ENCODE data around the gene ENOX1.

DNA sequence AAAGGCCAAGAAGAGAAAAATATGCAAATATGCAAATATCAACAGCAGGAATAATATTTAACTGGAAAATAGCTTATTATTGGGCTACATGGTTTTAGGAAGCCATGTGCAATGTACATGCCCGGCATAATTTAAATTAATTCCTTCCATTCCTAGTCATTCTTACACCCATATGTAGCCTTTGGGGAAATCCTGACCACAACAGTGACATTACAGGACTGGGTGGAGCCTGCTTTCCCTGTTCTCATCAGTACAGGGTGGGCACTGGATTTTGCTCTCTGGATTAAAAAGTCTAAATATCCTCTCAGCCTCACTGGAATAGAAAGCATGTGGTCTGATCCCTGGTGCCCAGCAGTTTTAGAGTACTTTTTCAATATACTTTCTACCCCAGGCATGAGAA is 565.2 kb downstream of the ENOX1 start:
- no peak for TF ChIP-seq KAT2B (IDR thresholded peaks at IDR 0.05; ENCODE audit: borderline replicate concordance, low read depth, low read length)
- TF ChIP-seq ASH2L (IDR thresholded peaks at IDR 0.05; ENCODE audit: insufficient read length, low read depth, low read length) = no peak
- no peak for TF ChIP-seq NFYC (CRISPR knock-in tag; IDR thresholded peaks at IDR 0.05)
- TF ChIP-seq ZFP36L2 (CRISPR knock-in tag; IDR thresholded peaks at IDR 0.05) = no peak
- no peak for TF ChIP-seq ZNF232 (CRISPR knock-in tag; IDR thresholded peaks at IDR 0.05; ENCODE audit: borderline replicate concordance)
- TF ChIP-seq, protein P1, sequence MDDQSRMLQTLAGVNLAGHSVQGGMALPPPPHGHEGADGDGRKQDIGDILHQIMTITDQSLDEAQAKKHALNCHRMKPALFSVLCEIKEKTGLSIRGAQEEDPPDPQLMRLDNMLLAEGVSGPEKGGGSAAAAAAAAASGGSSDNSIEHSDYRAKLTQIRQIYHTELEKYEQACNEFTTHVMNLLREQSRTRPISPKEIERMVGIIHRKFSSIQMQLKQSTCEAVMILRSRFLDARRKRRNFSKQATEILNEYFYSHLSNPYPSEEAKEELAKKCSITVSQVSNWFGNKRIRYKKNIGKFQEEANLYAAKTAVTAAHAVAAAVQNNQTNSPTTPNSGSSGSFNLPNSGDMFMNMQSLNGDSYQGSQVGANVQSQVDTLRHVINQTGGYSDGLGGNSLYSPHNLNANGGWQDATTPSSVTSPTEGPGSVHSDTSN (CRISPR knock-in tag; IDR thresholded peaks at IDR 0.05; ENCODE audit: borderline replicate concordance) = no peak
- TF ChIP-seq, protein P2, sequence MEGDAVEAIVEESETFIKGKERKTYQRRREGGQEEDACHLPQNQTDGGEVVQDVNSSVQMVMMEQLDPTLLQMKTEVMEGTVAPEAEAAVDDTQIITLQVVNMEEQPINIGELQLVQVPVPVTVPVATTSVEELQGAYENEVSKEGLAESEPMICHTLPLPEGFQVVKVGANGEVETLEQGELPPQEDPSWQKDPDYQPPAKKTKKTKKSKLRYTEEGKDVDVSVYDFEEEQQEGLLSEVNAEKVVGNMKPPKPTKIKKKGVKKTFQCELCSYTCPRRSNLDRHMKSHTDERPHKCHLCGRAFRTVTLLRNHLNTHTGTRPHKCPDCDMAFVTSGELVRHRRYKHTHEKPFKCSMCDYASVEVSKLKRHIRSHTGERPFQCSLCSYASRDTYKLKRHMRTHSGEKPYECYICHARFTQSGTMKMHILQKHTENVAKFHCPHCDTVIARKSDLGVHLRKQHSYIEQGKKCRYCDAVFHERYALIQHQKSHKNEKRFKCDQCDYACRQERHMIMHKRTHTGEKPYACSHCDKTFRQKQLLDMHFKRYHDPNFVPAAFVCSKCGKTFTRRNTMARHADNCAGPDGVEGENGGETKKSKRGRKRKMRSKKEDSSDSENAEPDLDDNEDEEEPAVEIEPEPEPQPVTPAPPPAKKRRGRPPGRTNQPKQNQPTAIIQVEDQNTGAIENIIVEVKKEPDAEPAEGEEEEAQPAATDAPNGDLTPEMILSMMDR (CRISPR knock-in tag; IDR thresholded peaks at IDR 0.05) = no peak
- TF ChIP-seq, protein P3, sequence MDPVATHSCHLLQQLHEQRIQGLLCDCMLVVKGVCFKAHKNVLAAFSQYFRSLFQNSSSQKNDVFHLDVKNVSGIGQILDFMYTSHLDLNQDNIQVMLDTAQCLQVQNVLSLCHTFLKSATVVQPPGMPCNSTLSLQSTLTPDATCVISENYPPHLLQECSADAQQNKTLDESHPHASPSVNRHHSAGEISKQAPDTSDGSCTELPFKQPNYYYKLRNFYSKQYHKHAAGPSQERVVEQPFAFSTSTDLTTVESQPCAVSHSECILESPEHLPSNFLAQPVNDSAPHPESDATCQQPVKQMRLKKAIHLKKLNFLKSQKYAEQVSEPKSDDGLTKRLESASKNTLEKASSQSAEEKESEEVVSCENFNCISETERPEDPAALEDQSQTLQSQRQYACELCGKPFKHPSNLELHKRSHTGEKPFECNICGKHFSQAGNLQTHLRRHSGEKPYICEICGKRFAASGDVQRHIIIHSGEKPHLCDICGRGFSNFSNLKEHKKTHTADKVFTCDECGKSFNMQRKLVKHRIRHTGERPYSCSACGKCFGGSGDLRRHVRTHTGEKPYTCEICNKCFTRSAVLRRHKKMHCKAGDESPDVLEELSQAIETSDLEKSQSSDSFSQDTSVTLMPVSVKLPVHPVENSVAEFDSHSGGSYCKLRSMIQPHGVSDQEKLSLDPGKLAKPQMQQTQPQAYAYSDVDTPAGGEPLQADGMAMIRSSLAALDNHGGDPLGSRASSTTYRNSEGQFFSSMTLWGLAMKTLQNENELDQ (CRISPR knock-in tag; IDR thresholded peaks at IDR 0.05; ENCODE audit: borderline replicate concordance) = no peak
- no peak for TF ChIP-seq CEBPB (IDR thresholded peaks at IDR 0.05; ENCODE audit: borderline replicate concordance, low read depth, low read length)
- TF ChIP-seq, protein P4, sequence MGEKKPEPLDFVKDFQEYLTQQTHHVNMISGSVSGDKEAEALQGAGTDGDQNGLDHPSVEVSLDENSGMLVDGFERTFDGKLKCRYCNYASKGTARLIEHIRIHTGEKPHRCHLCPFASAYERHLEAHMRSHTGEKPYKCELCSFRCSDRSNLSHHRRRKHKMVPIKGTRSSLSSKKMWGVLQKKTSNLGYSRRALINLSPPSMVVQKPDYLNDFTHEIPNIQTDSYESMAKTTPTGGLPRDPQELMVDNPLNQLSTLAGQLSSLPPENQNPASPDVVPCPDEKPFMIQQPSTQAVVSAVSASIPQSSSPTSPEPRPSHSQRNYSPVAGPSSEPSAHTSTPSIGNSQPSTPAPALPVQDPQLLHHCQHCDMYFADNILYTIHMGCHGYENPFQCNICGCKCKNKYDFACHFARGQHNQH (CRISPR knock-in tag; IDR thresholded peaks at IDR 0.05) = no peak
- TF ChIP-seq, protein P5, sequence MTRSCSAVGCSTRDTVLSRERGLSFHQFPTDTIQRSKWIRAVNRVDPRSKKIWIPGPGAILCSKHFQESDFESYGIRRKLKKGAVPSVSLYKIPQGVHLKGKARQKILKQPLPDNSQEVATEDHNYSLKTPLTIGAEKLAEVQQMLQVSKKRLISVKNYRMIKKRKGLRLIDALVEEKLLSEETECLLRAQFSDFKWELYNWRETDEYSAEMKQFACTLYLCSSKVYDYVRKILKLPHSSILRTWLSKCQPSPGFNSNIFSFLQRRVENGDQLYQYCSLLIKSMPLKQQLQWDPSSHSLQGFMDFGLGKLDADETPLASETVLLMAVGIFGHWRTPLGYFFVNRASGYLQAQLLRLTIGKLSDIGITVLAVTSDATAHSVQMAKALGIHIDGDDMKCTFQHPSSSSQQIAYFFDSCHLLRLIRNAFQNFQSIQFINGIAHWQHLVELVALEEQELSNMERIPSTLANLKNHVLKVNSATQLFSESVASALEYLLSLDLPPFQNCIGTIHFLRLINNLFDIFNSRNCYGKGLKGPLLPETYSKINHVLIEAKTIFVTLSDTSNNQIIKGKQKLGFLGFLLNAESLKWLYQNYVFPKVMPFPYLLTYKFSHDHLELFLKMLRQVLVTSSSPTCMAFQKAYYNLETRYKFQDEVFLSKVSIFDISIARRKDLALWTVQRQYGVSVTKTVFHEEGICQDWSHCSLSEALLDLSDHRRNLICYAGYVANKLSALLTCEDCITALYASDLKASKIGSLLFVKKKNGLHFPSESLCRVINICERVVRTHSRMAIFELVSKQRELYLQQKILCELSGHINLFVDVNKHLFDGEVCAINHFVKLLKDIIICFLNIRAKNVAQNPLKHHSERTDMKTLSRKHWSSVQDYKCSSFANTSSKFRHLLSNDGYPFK (CRISPR knock-in tag; IDR thresholded peaks at IDR 0.05; ENCODE audit: borderline replicate concordance) = no peak
- TF ChIP-seq EZH2 (conservative IDR thresholded peaks at IDR 0.05; ENCODE audit: low read depth, low read length) = no peak

Data from HepG2 (cell line).